ENCODE results near the gene LRRN3.

Gene LRRN3

GRCh38 chr7:111103678-111104274 lies 12.8 kb downstream of the LRRN3 start:
- TF ChIP-seq CTCF (conservative IDR thresholded peaks at IDR 0.05): no peak
- no peak for TF ChIP-seq ZFX (IDR thresholded peaks at IDR 0.05)
- no peak overlapping the region for H3K27ac ChIP-seq

GRCh38 chr7:111104710-111105109 lies 13.8 kb downstream of the LRRN3 start:
- H3K27ac ChIP-seq: no peak overlapping the region
- TF ChIP-seq ZFX (IDR thresholded peaks at IDR 0.05): no peak
- TF ChIP-seq CTCF (conservative IDR thresholded peaks at IDR 0.05): no peak

GRCh38 chr7:111105269-111105668 lies 14.3 kb downstream of the LRRN3 start:
- TF ChIP-seq ZFX (IDR thresholded peaks at IDR 0.05): no peak
- TF ChIP-seq CTCF (conservative IDR thresholded peaks at IDR 0.05): no peak
- H3K27ac ChIP-seq: no peak overlapping the region

- TF ChIP-seq CTCF (conservative IDR thresholded peaks at IDR 0.05) (no peak), ZFX (IDR thresholded peaks at IDR 0.05) (no peak)
- H3K27ac ChIP-seq: no peak overlapping the region
These were observed 16.7 kb downstream of the LRRN3 start for GRCh38 chr7:111107579-111107978.

- TF ChIP-seq CTCF (conservative IDR thresholded peaks at IDR 0.05) (no peak), ZFX (IDR thresholded peaks at IDR 0.05) (no peak)
- no peak overlapping the region for H3K27ac ChIP-seq
These were observed 17.1 kb downstream of the LRRN3 start for GRCh38 chr7:111108000-111108399.

- no peak overlapping the region for H3K27ac ChIP-seq
- TF ChIP-seq ZFX (IDR thresholded peaks at IDR 0.05) (no peak), CTCF (conservative IDR thresholded peaks at IDR 0.05) (no peak)
These were observed 17.6 kb downstream of the LRRN3 start for GRCh38 chr7:111108496-111108895.

- TF ChIP-seq ZFX (IDR thresholded peaks at IDR 0.05) (no peak), CTCF (conservative IDR thresholded peaks at IDR 0.05) (no peak)
- no peak overlapping the region for H3K27ac ChIP-seq
These were observed 21.5 kb downstream of the LRRN3 start for GRCh38 chr7:111112439-111112838.
